SK-N-SH (cell line): ENCODE results near the gene MATR3. TPM values are rescaled to one million over a fixed set of nuclear protein-coding genes. Genes with fewer than 3 reads are reported as not detected.

Experiments
- CTCF ChIA-PET: fragments of 300-600, 350-600 bp; formaldehyde crosslinking; extraction: SDS; loops from one replicate; lab custom pipeline; 2021; lab: Yijun Ruan, JAX
- POLR2A ChIA-PET: fragments of 350-600 bp; sonication (Branson Sonifier 250); formaldehyde crosslinking; extraction: SDS; loops from one replicate; lab custom pipeline; 2020; ENCODE audit warnings: antibody characterized with exemption, inconsistent platforms; lab: Yijun Ruan, JAX
- DNase-seq: peaks from one replicate; pipeline ENCODE4 v3.0.0; 2012
- H2AFZ ChIP-seq: fragments of 200-600 bp; sonication (generic); 2 replicates; pipeline ENCODE4 v1.8.1; 2016; ENCODE audit warnings: antibody characterized with exemption, mild to moderate bottlenecking, low read depth
- H3F3A ChIP-seq: fragments of 200-600 bp; sonication (generic); replicated peaks from 2 replicates; pipeline ENCODE3; 2016; ENCODE audit warnings: antibody characterized with exemption, mild to moderate bottlenecking; ENCODE audit not compliant: insufficient read depth
- H3K27ac ChIP-seq, 2 experiments: fragments of 200-500 bp in 1 of 2; fragments of 200-600 bp in 1 of 2; sonication (Bioruptor generic) in 1 of 2; sonication (generic), shearing (Covaris generic) in 1 of 2; 2 replicates each; pipeline versions ENCODE4 v1.5.1 to v1.6.1; 2014 to 2016; ENCODE audit warnings: low read depth in 2 of 2, inconsistent platforms in 1 of 2, low read length in 1 of 2, mild to moderate bottlenecking in 1 of 2, mixed read lengths in 1 of 2
- H3K27me3 ChIP-seq: fragments of 200-600 bp; sonication (generic), shearing (Covaris generic); 2 replicates; pipeline ENCODE4 v1.6.1; 2016; ENCODE audit warnings: mixed run types; ENCODE audit not compliant: insufficient read depth
- H3K36me3 ChIP-seq, 2 experiments: fragments of 200-500 bp in 1 of 2; fragments of 200-600 bp in 1 of 2; sonication (Bioruptor generic) in 1 of 2; sonication (generic) in 1 of 2; replicated peaks in 1 of 2; 2 replicates each; pipeline versions ENCODE3 to v1.5.1; 2014 to 2016; ENCODE audit warnings: low read length in 1 of 2, mild to moderate bottlenecking in 1 of 2; ENCODE audit not compliant: insufficient read depth in 2 of 2, control insufficient read depth in 1 of 2
- H3K4me1 ChIP-seq, 2 experiments: fragments of 200-500 bp in 1 of 2; fragments of 200-600 bp in 1 of 2; sonication (Bioruptor generic) in 1 of 2; sonication (generic), shearing (Covaris generic) in 1 of 2; 2 replicates each; pipeline versions ENCODE4 v1.5.1 to v1.6.1; 2014 to 2016; ENCODE audit warnings: low read depth in 1 of 2, low read length in 1 of 2, mixed run types in 1 of 2; ENCODE audit not compliant: insufficient read depth in 2 of 2, control insufficient read depth in 1 of 2
- H3K4me2 ChIP-seq: fragments of 200-600 bp; sonication (generic), shearing (Covaris generic); 2 replicates; pipeline ENCODE4 v1.6.1; 2017; ENCODE audit warnings: mixed run types
- H3K4me3 ChIP-seq, 2 experiments: fragments of 200-500 bp in 1 of 2; fragments of 200-600 bp in 1 of 2; sonication (Bioruptor generic) in 1 of 2; sonication (generic), shearing (Covaris generic) in 1 of 2; 2 replicates each; pipeline versions ENCODE4 v1.5.1 to v1.8.1; 2014 to 2016; ENCODE audit warnings: low read depth in 2 of 2, inconsistent platforms in 1 of 2, low read length in 1 of 2, mild to moderate bottlenecking in 1 of 2, mixed read lengths in 1 of 2, moderate library complexity in 1 of 2
- H3K79me2 ChIP-seq: fragments of 200-600 bp; sonication (generic); 2 replicates; pipeline ENCODE4 v1.8.1; 2017; ENCODE audit warnings: mild to moderate bottlenecking; ENCODE audit not compliant: insufficient read depth
- H3K9ac ChIP-seq: fragments of 200-600 bp; sonication (generic); 2 replicates; pipeline ENCODE4 v1.6.1; 2017; ENCODE audit warnings: mixed run types
- H3K9me2 ChIP-seq: fragments of 200-600 bp; sonication (generic); 2 replicates; pipeline ENCODE4 v1.6.1; 2017; ENCODE audit warnings: mixed run types
- H3K9me3 ChIP-seq: fragments of 200-600 bp; sonication (generic); 2 replicates; pipeline ENCODE4 v1.6.1; 2017; ENCODE audit warnings: mixed run types, mild to moderate bottlenecking, moderate library complexity
- H4K20me1 ChIP-seq: fragments of 200-600 bp; sonication (generic); 2 replicates; pipeline ENCODE4 v1.6.1; 2017; ENCODE audit warnings: mild to moderate bottlenecking, mixed run types; ENCODE audit not compliant: insufficient read depth
- FOSL2 ChIP-seq: IDR thresholded peaks from 2 replicates; pipeline ENCODE4 v1.4.0; 2012; ENCODE audit warnings: low read depth, mild to moderate bottlenecking, moderate library complexity, borderline replicate concordance
- GABPA ChIP-seq: IDR thresholded peaks from 2 replicates; pipeline ENCODE4 v1.4.0; 2012; ENCODE audit warnings: low read depth, mild to moderate bottlenecking
- JUND ChIP-seq: IDR thresholded peaks from 2 replicates; pipeline ENCODE4 v1.4.0; 2012
- NRF1 ChIP-seq: IDR thresholded peaks from 2 replicates; pipeline ENCODE4 v1.6.1; 2012; ENCODE audit warnings: low read depth, mild to moderate bottlenecking, low read length
- POLR2AphosphoS5 ChIP-seq: IDR thresholded peaks from 2 replicates; pipeline ENCODE4 v1.6.1; 2012; ENCODE audit warnings: low read depth, low read length
- RAD21 ChIP-seq: IDR thresholded peaks from 2 replicates; pipeline ENCODE4 v1.6.1; 2012; ENCODE audit warnings: mild to moderate bottlenecking, low read length
- RFX5 ChIP-seq: IDR thresholded peaks from 2 replicates; pipeline ENCODE4 v1.6.1; 2012; ENCODE audit warnings: mild to moderate bottlenecking, improper control_type of control experiment, low read length
- RXRA ChIP-seq: IDR thresholded peaks from 2 replicates; pipeline ENCODE4 v1.4.0; 2012; ENCODE audit warnings: low read depth, mild to moderate bottlenecking, borderline replicate concordance
- SIN3A ChIP-seq: IDR thresholded peaks from 2 replicates; pipeline ENCODE4 v1.6.1; 2012; ENCODE audit warnings: low read depth, mild to moderate bottlenecking, low read length, moderate library complexity, borderline replicate concordance
- TAF1 ChIP-seq: IDR thresholded peaks from 2 replicates; pipeline ENCODE4 v1.6.1; 2012; ENCODE audit warnings: low read depth, mild to moderate bottlenecking, low read length, moderate library complexity, borderline replicate concordance
- TCF12 ChIP-seq: IDR thresholded peaks from 2 replicates; pipeline ENCODE4 v1.4.0; 2012
- YY1 ChIP-seq: IDR thresholded peaks from 2 replicates; pipeline ENCODE4 v1.4.0; 2012; ENCODE audit warnings: low read depth, mild to moderate bottlenecking
- ZBTB33 ChIP-seq: IDR thresholded peaks from 2 replicates; pipeline ENCODE4 v1.4.0; 2012; ENCODE audit warnings: low read depth, borderline replicate concordance
- WGBS: methylation state at CpG from one replicate; pipeline ENCODE4 v1.1.6; 2017; ENCODE audit warnings: low lambda C conversion rate; 5-methylcytosine and 5-hydroxymethylcytosine counted together
- polyA plus RNA-seq, 3 experiments: library from polyadenylated mRNA; depleted of rRNA; stranded (reverse); fragments of >200 nt; gene quantifications; 2 replicates each; pipeline ENCODE4 v1.2.3, GENCODE V29; 2012
- TF ChIP-seq, protein P1 (sequence below): IDR thresholded peaks from 2 replicates; pipeline ENCODE4 v1.4.0; 2012; ENCODE audit warnings: low read depth, borderline replicate concordance

The MATR3 gene
- polyA plus RNA-seq, 1 of the 3 experiments (the other 2 are of a cell fraction), result 40.4 TPM

- CTCF ChIA-PET, result interaction anchor here (0.8 to 2.0 kb wide), 3 partner anchors 16 to 420 kb away, joined by 3 to 7 read pairs (median 4); no protein-coding TSS in a partner anchor
- Histone ChIP-seq H3K27ac (no peak overlapping the region; a peak in 2 of 4 replicates), H3K36me3 (no peaks in the 10 kb centered on the region), H2AFZ (peak overlapping the region; percentile 81), H4K20me1 (no peaks in the 10 kb centered on the region), H3K4me3 (no peak overlapping the region), H3K27me3 (no peaks in the 10 kb centered on the region), H3K9me3 (no peaks in the 10 kb centered on the region), H3K9ac (no peak overlapping the region), H3K9me2 (no peaks in the 10 kb centered on the region), H3K79me2 (no peaks in the 10 kb centered on the region), H3F3A (no peaks in the 10 kb centered on the region), H3K4me1 (peaks cover 0 to 14% of the 10 kb centered on the region in 2 experiments; a peak in 2 of 4 replicates), H3K4me2 (peak overlapping the region; percentile 27; the same call in 1 of the 2 replicates)
- no peak for DNase-seq
- TF ChIP-seq ZBTB33, result no peak
- TF ChIP-seq NRF1, result no peak
- TF ChIP-seq FOSL2, result no peak
- TF ChIP-seq YY1, result no peak
- TF ChIP-seq, protein P1, sequence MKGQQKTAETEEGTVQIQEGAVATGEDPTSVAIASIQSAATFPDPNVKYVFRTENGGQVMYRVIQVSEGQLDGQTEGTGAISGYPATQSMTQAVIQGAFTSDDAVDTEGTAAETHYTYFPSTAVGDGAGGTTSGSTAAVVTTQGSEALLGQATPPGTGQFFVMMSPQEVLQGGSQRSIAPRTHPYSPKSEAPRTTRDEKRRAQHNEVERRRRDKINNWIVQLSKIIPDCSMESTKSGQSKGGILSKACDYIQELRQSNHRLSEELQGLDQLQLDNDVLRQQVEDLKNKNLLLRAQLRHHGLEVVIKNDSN, result no peak
- no peak for TF ChIP-seq RFX5
- no peak for TF ChIP-seq RXRA
- TF ChIP-seq RAD21, result no peak
- TF ChIP-seq TAF1, result no peak
- no peak for TF ChIP-seq SIN3A
- POLR2A ChIA-PET, result no interaction called here
Measured at GRCh38 chr5:139245637-139246339, 47.8 kb upstream of the MATR3 start.

DNA sequence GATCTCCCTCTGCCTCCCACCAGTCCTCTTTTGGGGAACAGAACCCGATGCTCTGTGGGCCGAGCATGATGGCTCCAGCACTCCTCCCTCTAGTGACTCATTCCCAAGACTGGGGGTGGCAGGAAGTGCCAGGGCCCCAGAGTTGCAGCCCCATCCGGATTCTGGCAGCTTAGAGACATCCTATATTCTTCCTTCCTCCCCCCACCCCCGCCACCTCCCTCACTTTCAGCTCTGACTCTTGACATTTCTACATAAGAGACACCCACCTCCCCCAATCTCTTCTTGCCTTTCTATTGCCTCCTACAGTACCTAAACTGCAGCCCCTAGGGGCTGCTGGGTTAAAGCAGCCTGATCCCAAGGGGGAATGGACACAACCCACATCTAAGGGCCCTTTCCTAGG, 47.1 kb upstream of the MATR3 start:
- DNase-seq, result no peak
- peaks cover 3% of the 10 kb centered on the region for H3F3A ChIP-seq
- no peaks in the 10 kb centered on the region for H3K36me3 ChIP-seq
- CTCF ChIA-PET, result interaction anchor here (0.8 to 2.0 kb wide), 3 partner anchors 16 to 421 kb away, joined by 3 to 7 read pairs (median 4); no protein-coding TSS in a partner anchor
- H3K9me2 ChIP-seq, result no peaks in the 10 kb centered on the region
- H2AFZ ChIP-seq, result peak overlapping the region; percentile 81
- TF ChIP-seq NRF1 (no peak), TCF12 (no peak), JUND (peak; percentile 24; the same call in 1 of the 2 replicates), FOSL2 (peak; percentile 74; the same call in 1 of the 2 replicates), POLR2AphosphoS5 (0 out of 2 replicates have a peak, but pooled peaks have one; percentile 26), RAD21 (no peak), GABPA (peak; percentile 47; the same call in 1 of the 2 replicates)
- TF ChIP-seq, all 33 proteins: peak for 4
- H3K9ac ChIP-seq, result no peak overlapping the region
- no peaks in the 10 kb centered on the region for H3K27me3 ChIP-seq
- no peaks in the 10 kb centered on the region for H3K79me2 ChIP-seq
- H3K27ac ChIP-seq, result no peak overlapping the region; a peak in 2 of 4 replicates
- H3K4me1 ChIP-seq, result peaks cover 0 to 14% of the 10 kb centered on the region in 2 experiments; a peak in 2 of 4 replicates
- H3K4me2 ChIP-seq, result peak overlapping the region; percentile 27
- no peaks in the 10 kb centered on the region for H4K20me1 ChIP-seq
- WGBS, result 28% methylated on average over 4 of the region's 4 CpGs
- H3K9me3 ChIP-seq, result no peaks in the 10 kb centered on the region
- H3K4me3 ChIP-seq, result no peak overlapping the region
- POLR2A ChIA-PET, result no interaction called here
